Activated T-cell treated with anti-CD3 and anti-CD28 coated beads, Interleukin-2, amount 50 U/mL, for 48 hours (primary cell): ENCODE data around the gene GZF1.
A peak's percentile ranks its signal among the peaks of the same experiment; 100 is the strongest.

Source experiments
- DNase-seq, 2 experiments: peaks; one replicate each; pipeline ENCODE4 v3.0.0-alpha.2; 2020

The GZF1 gene

GRCh38 chr20:23410916-23411695 lies 49.1 kb downstream of the GZF1 start:
- no peak for DNase-seq

- no peak for DNase-seq
These were observed 50.0 kb downstream of the GZF1 start for GRCh38 chr20:23412026-23412425.

GRCh38 chr20:23413862-23414422 lies 52.0 kb downstream of the GZF1 start:
- no peak for DNase-seq

GRCh38 chr20:23414526-23415188 lies 52.7 kb downstream of the GZF1 start:
- no peak for DNase-seq

GRCh38 chr20:23415555-23415954 lies 53.6 kb downstream of the GZF1 start:
- DNase-seq = no peak

- DNase-seq = no peak
These were observed 54.1 kb downstream of the GZF1 start for GRCh38 chr20:23415959-23416583.

- DNase-seq = no peak
These were observed 55.9 kb downstream of the GZF1 start for GRCh38 chr20:23417861-23418260.

- DNase-seq = no peak
These were observed 57.6 kb downstream of the GZF1 start for GRCh38 chr20:23419657-23419994.

- DNase-seq = peak; percentile 60 to 63
These were observed 58.3 kb downstream of the GZF1 start for GRCh38 chr20:23419995-23420901.

GRCh38 chr20:23420943-23421931 lies 59.3 kb downstream of the GZF1 start, which contains the start of gene NAPB:
TSS of gene NAPB (minus strand) at chr20:23421488. CDS start at chr20:23421402, 86 bp downstream.
- DNase-seq = peak; percentile 93 to 94
